HUES48 (cell line): ENCODE measurements around the gene GDNF.

Experiments
- H3K27ac ChIP-seq: one replicate; pipeline ENCODE4 v1.7.0; 2013; ENCODE audit warnings: low read depth, low read length, inconsistent platforms
- H3K27me3 ChIP-seq: 2 replicates; pipeline ENCODE4 v1.6.1; 2013; ENCODE audit warnings: mild to moderate bottlenecking, low read length; ENCODE audit not compliant: control insufficient read depth, insufficient read depth
- H3K36me3 ChIP-seq: 2 replicates; pipeline ENCODE4 v1.6.1; 2013; ENCODE audit warnings: low read length; ENCODE audit not compliant: control insufficient read depth, insufficient read depth
- H3K4me1 ChIP-seq: 2 replicates; pipeline ENCODE4 v1.6.1; 2013; ENCODE audit warnings: mild to moderate bottlenecking, low read length; ENCODE audit not compliant: control insufficient read depth, insufficient read depth
- H3K4me3 ChIP-seq: 2 replicates; pipeline ENCODE4 v1.5.1; 2013; ENCODE audit warnings: mild to moderate bottlenecking, low read depth, low read length
- H3K9ac ChIP-seq: 2 replicates; pipeline ENCODE4 v1.6.1; 2013; ENCODE audit warnings: mild to moderate bottlenecking, low read depth, low read length, moderate library complexity
- H3K9me3 ChIP-seq: 2 replicates; pipeline ENCODE4 v1.6.1; 2013; ENCODE audit warnings: low read length; ENCODE audit not compliant: control insufficient read depth, insufficient read depth

GDNF gene

GRCh38 chr5:37835380-37835973 lies 4.4 kb downstream of the GDNF start:
- peaks cover 39% of the 10 kb centered on the region for H3K4me1 ChIP-seq
- no peaks in the 10 kb centered on the region for H3K36me3 ChIP-seq
- no peak overlapping the region for H3K9ac ChIP-seq
- H3K9me3 ChIP-seq = no peaks in the 10 kb centered on the region
- no peak overlapping the region for H3K27ac ChIP-seq
- H3K27me3 ChIP-seq = peaks cover 94% of the 10 kb centered on the region
- H3K4me3 ChIP-seq = peak overlapping the region; percentile 60; the same call in 1 of the 2 replicates

DNA sequence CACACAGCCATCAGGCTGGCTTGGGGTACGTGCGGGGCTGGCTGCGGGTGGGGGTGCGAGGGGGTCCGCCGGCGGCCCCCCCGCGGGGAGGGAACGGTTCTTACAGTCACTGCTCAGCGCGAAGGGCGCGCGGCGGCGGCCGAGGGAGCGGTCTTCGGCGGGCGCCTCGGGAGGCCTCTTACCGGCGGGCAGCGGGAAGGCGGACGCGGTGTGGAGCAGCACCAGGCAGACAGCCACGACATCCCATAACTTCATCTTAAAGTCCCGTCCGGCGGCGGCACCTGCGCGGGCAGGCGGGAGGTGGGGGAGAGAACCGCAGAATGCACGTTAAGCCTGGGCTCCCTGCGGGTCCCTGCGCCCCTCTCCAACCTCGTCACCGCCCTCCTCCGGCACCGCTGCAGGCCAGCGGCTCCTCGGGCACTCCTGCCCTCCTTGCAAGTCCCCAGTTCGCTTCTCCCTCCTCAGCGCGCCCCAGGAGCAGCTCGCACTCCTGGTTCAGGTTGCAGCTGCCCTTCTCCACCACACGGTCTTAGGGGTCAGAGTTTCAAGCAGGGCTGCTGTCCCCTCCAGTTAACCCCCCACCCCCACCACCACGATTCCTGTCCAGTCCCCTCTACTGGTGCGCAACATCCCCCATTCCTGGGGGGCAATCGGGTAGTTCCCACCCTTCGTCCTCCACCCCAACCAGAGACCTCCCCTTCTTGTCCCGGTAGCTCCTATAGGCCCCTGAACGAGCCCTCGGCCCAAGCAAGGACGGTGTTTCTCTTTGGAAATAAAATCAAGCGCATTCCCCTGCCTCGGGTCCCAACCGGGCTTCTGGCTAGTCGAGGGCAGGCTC lies 5.1 kb downstream of the GDNF start:
- peaks cover 87% of the 10 kb centered on the region for H3K27me3 ChIP-seq
- no peak overlapping the region for H3K27ac ChIP-seq
- H3K4me3 ChIP-seq = peak overlapping the region; percentile 58
- no peaks in the 10 kb centered on the region for H3K9me3 ChIP-seq
- H3K36me3 ChIP-seq = no peaks in the 10 kb centered on the region
- H3K9ac ChIP-seq = no peak overlapping the region
- peaks cover 37% of the 10 kb centered on the region for H3K4me1 ChIP-seq

DNA sequence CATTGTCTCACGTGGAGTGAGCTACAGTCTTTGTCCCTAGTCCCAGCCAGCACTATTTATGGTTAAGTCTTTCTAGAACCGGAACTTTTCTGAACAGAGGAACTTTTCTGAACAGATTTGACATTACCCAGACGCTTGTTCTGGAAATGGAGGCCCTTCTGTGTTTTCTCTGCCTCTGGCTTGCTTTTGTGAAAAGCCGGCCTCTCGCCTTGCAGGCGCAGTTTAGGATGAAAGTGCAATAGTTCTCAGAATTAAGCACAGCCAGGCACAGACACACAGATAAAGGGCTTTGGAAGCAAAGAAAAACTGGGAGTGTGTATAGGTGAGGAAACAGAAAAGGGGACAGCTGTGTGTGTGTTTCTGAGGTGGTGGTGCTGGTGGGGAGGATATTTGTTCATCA lies 5.9 kb downstream of the GDNF start:
- H3K36me3 ChIP-seq = no peaks in the 10 kb centered on the region
- H3K4me1 ChIP-seq = peaks cover 37% of the 10 kb centered on the region
- H3K27ac ChIP-seq = no peak overlapping the region
- H3K9me3 ChIP-seq = no peaks in the 10 kb centered on the region
- H3K4me3 ChIP-seq = peak overlapping the region; percentile 58
- H3K9ac ChIP-seq = no peak overlapping the region
- H3K27me3 ChIP-seq = peaks cover 79% of the 10 kb centered on the region

DNA sequence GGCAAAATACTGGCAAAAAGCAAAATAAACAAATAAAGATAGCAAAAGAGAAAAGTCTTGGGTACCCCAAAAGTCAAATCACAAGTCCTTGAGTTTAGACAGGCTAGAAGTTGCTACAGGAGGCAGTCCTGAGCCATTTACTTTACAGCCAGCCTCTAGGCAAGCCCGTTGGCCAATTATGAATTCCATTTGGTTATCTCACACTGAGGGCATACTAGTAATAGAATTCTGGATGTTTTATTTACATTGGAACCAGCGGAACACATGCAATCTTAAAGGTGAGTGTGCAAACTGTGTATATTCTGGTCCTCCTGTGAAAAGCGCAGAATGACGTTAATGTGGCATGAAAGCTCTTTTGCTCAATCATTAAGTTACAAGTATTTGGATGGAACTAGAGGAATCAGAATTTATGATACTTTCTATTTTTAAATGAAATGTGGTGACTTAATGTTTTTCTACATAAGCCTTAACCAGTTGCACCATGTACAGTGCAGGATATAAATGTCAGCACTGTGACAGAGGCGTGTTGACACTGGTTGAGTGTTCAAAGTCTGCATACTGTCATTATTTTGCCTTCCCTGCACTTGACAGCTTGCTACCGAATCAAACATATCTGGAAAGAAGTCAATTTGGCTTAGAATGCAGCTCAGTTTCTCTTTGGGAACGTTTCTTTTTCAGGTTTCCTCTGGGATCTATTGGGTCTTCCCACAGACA lies 7.9 kb downstream of the GDNF start:
- H3K27me3 ChIP-seq = peaks cover 59% of the 10 kb centered on the region
- no peak overlapping the region for H3K9ac ChIP-seq
- no peak overlapping the region for H3K27ac ChIP-seq
- H3K4me3 ChIP-seq = no peak overlapping the region
- H3K9me3 ChIP-seq = no peaks in the 10 kb centered on the region
- peaks cover 31% of the 10 kb centered on the region for H3K4me1 ChIP-seq
- no peaks in the 10 kb centered on the region for H3K36me3 ChIP-seq

- no peak overlapping the region for H3K4me3 ChIP-seq
These were observed 9.5 kb downstream of the GDNF start for GRCh38 chr5:37830348-37830747.

GRCh38 chr5:37825334-37825915 lies 14.4 kb downstream of the GDNF start:
- no peaks in the 10 kb centered on the region for H3K9me3 ChIP-seq

More at GRCh38 chr5:37830348-37830747, 9.5 kb downstream of the GDNF start:
- no peaks in the 10 kb centered on the region for H3K36me3 ChIP-seq
- H3K4me1 ChIP-seq = peaks cover 31% of the 10 kb centered on the region
- peaks cover 43% of the 10 kb centered on the region for H3K27me3 ChIP-seq
- H3K9ac ChIP-seq = no peak overlapping the region
- no peaks in the 10 kb centered on the region for H3K9me3 ChIP-seq
- H3K27ac ChIP-seq = no peak overlapping the region

DNA sequence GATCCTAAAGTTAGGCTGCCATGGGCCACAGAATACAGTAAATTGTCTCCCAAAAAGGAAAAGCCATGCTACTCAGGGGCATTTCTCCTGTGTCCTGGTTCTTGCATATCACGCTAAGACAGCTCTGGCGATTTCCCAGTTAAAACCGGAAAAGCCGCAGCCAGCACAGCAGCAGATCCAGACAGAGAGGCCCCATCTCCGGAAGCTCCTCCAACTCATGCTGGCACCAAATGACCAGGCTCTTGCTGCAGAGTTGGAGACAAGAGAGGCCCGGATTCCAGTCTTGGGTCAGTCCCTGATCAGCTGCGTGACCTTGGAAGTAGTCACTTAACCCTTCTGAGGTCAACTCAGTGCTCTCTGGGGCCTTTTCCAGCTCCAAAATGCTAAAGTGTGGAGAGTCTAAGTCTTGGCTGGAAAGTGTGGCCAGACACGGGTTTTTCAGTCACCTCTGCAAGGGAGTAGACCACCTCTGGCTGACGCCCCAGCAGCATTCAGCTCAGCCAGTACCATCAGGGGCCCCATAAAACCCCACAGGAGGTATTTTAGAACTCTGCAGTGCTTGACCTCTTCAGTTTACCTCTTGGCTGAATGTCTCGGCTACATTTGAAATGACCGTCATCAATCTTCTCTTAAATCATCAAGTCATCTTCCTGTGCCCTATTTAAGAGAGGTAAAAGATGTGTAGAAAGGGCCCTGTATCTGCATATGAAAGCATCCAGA lies 16.2 kb downstream of the GDNF start:
- no peaks in the 10 kb centered on the region for H3K36me3 ChIP-seq
- H3K27ac ChIP-seq = no peak overlapping the region
- H3K27me3 ChIP-seq = no peaks in the 10 kb centered on the region
- H3K9me3 ChIP-seq = no peaks in the 10 kb centered on the region
- H3K9ac ChIP-seq = no peak overlapping the region
- H3K4me3 ChIP-seq = no peak overlapping the region
- peaks cover 28% of the 10 kb centered on the region for H3K4me1 ChIP-seq

More at GRCh38 chr5:37825334-37825915, 14.4 kb downstream of the GDNF start:
- Histone ChIP-seq H3K4me3 (no peak overlapping the region), H3K36me3 (no peaks in the 10 kb centered on the region), H3K9ac (no peak overlapping the region), H3K27ac (no peak overlapping the region), H3K4me1 (peaks cover 28% of the 10 kb centered on the region), H3K27me3 (no peaks in the 10 kb centered on the region)

- Histone ChIP-seq H3K4me1 (peaks cover 11% of the 10 kb centered on the region), H3K36me3 (no peaks in the 10 kb centered on the region), H3K27ac (no peak overlapping the region), H3K4me3 (no peak overlapping the region), H3K9ac (no peak overlapping the region), H3K27me3 (no peaks in the 10 kb centered on the region), H3K9me3 (no peaks in the 10 kb centered on the region)
These were observed 23.0 kb downstream of the GDNF start for GRCh38 chr5:37816883-37817282.

- no peaks in the 10 kb centered on the region for H3K27me3 ChIP-seq
- no peaks in the 10 kb centered on the region for H3K36me3 ChIP-seq
- peaks cover 11% of the 10 kb centered on the region for H3K4me1 ChIP-seq
- no peak overlapping the region for H3K9ac ChIP-seq
- H3K4me3 ChIP-seq = no peak overlapping the region
- H3K9me3 ChIP-seq = no peaks in the 10 kb centered on the region
- no peak overlapping the region for H3K27ac ChIP-seq
These were observed 23.5 kb downstream of the GDNF start for GRCh38 chr5:37816331-37816730.

DNA sequence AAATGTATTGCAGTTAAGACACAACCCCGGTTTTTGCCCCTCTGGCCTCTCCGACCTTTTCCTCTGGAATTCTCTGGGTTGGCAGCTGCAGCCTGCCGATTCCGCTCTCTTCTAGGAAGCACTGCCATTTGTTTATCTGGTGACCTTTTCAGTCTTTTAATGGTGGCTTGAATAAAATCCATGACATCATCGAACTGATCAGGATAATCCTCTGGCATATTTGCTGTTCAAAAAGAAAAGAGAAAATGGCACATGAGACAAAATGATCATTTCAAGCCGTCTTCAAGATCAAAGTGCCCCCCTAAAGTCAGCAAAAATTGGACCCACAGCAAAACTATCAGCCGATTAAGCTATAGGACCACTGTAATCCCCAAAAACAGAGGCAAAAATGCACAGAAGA lies 23.9 kb downstream of the GDNF start:
- Histone ChIP-seq H3K9ac (no peak overlapping the region), H3K27me3 (no peaks in the 10 kb centered on the region)

More for the DNA sequence above, 23.9 kb downstream of the GDNF start:
- H3K9me3 ChIP-seq = no peaks in the 10 kb centered on the region
- no peaks in the 10 kb centered on the region for H3K36me3 ChIP-seq
- H3K4me1 ChIP-seq = peaks cover 11% of the 10 kb centered on the region
- no peak overlapping the region for H3K4me3 ChIP-seq
- H3K27ac ChIP-seq = no peak overlapping the region
